Activated CD4-positive, alpha-beta T cell treated with anti-CD3 and anti-CD28 coated beads for 1 hour (primary cell): ENCODE data around the gene TRIM66.

Source experiments
- DNase-seq: peaks from one replicate; pipeline ENCODE4 v3.0.0-alpha.2; 2020

The TRIM66 gene

DNA sequence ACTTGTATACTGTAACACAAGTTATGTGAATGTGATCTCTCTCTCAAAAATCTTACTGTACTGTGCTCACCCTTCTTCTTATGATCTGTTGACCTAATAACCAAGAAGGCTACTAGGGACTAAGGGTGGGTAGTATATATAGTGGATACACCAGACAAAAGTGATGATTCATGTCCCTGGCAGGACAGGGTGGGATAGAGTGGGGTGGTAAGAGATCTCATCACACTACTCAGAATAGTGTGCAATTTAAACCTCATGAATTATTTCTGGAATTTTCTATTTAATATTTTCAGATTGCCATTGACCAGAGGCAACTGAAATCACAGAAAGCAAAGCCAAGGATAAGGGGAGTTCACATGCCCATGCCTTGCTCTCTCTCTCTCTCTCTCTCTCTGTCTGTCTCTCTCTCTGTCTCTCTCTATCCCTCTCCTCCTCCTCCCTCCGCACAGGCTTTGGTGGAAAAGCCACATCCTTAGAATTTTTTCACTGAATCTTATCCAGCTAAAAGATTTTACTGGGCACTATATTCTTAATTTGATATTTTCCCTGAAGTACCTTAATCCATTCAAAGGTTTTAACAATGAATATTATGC lies 76.4 kb downstream of the TRIM66 start:
- no peak for DNase-seq

DNA sequence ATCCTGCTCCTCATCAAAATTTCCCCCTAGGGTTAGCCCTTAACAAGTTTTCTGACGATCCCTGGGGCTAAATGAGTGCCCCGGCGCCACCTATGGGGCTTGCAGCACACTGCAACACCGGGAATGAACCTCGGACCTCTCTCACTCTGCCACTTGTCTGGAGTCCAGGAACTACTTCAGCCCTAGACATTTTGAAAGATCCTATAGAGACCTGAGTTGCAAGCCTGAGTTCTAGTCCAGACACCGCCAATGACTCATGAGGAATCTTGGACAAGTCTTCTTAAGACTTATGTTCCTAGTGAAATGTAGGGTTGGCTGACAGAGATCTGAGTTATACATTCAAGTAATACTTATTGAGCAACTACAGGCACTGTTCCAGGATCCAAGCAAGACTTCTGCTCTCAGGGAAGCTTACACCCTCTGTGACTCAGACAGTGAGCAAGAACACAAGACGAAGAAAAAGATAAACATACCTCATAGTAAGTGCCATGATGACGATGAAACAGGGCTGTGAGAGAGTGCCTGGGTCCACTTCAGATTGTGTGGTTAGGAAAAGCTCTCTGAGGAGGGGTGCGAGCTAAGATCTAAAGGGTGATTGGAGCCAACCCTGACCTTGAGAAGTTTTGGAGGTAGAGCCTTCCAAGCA lies 78.3 kb downstream of the TRIM66 start:
- no peak for DNase-seq

- no peak for DNase-seq
These were observed 78.8 kb downstream of the TRIM66 start for GRCh38 chr11:8603696-8604077.

- DNase-seq, result no peak
These were observed 80.9 kb downstream of the TRIM66 start for GRCh38 chr11:8601376-8602133.

DNA sequence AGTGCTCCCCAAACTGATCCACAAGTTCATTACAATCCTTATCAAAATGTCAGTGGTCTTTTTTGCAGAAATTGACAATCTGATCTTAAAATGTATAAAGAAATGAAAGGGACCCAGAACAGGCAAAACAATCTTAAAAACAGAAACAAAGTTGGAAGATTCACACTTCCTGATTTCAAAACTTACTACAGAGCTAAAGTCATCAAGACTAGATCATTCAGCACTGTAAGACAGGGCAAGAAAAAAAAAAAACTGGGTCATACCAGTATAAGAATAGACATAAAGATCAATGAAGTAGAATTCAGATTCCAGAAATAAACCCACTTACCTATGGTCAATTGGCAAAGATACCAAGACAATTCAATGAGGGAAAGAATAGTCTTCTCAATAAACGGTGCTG lies 84.0 kb downstream of the TRIM66 start:
- no peak for DNase-seq

DNA sequence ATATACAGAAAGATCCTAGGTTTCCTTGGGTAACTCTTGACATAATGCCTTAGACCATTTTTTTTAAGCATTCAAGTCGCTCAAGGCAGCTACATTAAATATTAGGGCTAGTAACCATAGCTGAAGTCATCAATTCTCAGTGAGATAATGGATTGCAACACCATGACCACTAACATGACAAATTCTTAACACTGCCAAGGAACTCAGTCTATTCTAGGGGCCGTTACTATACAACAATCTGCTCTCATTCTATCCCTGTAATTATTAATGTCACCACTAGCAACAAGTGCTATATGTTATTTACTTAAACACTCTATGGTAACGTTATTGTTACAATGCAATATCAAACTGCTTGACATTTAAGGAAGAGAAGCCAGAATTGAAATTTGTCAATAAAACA lies 85.3 kb downstream of the TRIM66 start:
- no peak for DNase-seq

DNA sequence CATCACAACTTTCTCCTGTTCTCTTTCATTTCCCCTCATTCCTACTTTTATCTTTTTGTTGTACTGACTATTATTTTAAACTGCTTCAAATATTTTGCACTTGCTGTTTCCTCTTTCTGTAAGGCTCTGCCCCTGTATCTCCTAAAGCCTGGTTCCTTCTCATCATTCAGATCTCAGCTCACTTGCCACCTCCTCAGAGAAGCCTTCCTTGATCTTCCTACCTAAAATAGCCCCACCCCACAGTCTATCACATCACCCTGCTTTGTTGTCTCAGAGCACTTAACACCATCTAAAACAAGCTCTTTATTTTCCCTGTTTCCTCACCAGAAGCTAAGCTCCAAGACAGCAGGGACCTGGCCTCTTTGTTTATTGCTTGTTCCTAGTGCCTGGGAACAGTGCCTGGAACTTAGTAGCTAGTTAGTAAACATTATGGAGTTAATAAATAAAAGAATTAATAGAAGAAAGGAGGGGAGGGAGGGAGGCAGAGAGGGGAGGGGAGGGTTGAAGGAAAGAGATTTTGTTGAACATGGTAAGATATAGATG lies 85.9 kb downstream of the TRIM66 start:
- no peak for DNase-seq

GRCh38 chr11:8593935-8594909 lies 88.2 kb downstream of the TRIM66 start, which contains the start of gene STK33:
TSS of gene STK33 (minus strand) at chr11:8594228. CDS start at chr11:8474905, 119,323 bp downstream.
- no peak for DNase-seq

DNA sequence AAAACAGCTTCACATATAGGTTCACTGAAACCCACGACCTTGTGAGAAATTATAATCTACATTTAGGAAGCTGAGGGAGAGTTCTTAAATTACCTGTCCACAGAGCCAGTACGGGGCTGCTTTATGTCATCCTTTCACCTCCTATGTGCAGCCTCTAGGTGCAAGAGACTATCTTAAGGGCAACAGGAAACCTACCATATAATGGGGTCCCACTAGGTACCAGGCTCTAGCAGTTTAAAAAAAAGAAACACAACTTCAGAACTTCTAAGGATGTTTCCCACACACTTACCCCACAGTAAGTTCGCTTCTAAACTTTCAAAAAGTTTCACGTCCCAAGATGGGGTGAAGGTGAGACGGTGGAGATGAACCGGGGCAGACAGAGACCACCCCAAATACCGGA lies 89.0 kb downstream of the TRIM66 start:
- no peak for DNase-seq

- no peak for DNase-seq
These were observed 94.5 kb downstream of the TRIM66 start for GRCh38 chr11:8587915-8588314.

- no peak for DNase-seq
These were observed 95.7 kb downstream of the TRIM66 start for GRCh38 chr11:8586805-8587204.

- DNase-seq, result no peak
These were observed 96.3 kb downstream of the TRIM66 start for GRCh38 chr11:8586184-8586583.

GRCh38 chr11:8584511-8584910 lies 98.0 kb downstream of the TRIM66 start:
- DNase-seq, result no peak

DNA sequence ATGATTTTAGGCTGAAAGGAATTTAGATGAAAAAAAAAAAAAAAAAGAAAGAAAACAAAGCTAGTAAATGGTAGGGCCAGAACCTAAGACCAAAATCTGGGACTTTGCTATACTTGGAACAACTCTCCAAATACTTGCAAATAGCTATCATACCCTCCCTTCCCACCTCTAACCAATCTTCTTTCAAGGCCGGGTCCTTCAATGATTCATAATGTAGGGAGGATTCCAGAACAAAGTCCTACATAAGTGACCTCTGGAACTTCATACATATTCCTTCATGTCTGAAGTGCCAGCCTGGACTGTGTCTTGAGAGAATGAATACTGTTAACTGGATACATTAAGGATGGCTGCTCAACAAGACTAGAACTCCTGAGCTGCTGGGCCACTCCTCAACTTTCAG lies 98.4 kb downstream of the TRIM66 start:
- DNase-seq, result no peak

DNA sequence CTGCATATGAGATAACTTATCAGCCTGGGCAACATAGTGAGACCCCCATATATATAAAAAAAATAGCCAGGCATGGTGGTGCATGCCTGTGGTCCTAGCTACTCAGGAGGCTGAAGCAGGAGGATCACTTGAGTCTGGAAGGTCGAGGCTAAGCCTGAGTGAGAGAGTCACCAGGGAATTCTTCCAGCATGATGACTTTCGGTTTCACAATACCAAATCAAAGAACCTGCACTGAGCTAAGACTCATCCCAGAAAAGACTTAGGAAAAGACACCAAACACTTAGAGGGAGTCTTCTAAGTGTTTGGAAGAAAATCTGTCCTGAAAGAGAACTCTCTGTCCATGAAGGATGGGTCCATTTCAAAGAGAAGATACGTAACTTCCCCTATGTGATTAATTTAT lies 101.2 kb downstream of the TRIM66 start:
- DNase-seq, result no peak

DNA sequence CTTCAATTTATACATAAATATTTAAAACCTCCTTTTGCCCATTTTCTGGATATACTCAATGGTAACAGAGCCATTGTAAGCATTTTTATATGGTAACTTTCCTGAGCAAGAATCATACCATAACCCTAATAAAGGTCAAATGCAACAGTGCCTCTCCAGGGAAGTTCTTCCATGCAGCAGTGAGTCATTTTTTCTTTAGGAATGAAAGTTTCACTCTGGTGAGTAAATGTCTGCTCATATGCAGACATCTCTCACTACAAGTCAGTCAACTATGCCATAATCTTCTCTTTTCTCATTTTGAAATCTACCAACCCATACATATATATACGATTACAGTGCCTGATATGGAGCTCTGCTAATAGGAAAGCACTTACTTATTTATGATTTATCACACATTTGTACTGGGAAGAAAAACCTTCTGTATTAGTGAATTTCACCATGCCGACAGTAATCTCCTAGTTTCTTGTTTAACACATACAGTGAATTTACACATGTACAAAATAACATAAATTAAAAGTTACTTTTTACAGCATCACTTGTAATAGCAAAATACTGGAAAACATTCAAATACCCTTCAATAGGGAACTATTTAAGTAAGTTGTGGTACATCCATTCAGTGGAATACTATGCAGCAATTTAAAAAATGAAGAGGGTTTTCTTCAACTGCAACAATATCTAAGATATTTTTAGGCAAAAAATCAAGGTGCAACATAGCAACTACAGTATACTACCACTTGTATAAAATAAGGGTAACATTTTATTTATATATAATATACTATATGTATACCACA lies 104.5 kb downstream of the TRIM66 start:
- DNase-seq, result no peak

GRCh38 chr11:8574798-8575197 lies 107.7 kb downstream of the TRIM66 start:
- no peak for DNase-seq

GRCh38 chr11:8573777-8574176 lies 108.7 kb downstream of the TRIM66 start:
- no peak for DNase-seq

DNA sequence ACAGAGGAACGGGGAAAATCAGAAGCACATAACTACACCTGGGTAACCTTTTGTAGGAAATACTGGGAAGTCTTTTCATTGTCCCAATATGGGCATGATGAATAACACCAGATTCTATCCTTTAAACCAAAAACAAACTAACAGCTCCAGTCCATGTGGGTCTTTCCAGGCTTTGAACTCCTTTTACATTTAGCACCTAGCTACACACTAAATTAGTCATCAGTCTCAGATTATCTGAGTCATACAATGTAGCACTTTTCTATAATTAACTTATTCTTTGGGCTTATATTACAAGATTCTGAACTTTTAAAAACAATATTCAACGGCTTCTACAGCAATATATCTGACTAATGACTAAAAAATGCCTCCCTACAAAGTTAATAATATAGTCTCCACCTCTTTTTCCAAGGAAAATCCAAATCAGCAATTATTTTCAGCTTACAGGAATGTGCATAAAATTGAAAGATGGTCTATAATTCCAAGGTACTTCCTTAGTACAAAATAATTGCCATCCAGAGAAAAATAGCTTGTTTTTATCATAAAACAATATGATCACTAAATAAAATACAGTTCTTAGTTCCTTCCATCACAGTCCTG lies 114.8 kb downstream of the TRIM66 start:
- no peak for DNase-seq

- no peak for DNase-seq
These were observed 115.8 kb downstream of the TRIM66 start for GRCh38 chr11:8566613-8567210.

DNA sequence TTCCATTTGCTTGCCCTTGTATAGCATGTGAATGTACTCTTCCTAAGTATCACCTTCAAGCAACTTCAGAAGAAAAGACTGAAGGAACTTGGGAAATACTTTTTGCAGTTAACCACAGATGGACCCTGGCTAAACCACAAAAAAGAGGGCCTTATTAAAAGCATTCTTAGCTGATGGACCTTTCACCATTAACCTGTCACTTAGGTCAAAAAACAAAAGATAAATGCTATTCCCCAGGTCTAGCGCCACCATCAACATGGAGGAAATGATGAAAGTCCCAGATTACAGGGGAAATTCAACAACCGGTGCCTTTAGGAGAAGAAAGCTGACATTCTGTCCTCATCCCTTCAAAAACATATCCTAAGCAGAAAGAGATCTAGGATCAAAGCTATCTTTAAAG lies 117.9 kb downstream of the TRIM66 start:
- DNase-seq, result no peak
